ENCODE data around the gene HTR4. TPM values are rescaled to one million over a fixed set of nuclear protein-coding genes. Genes with fewer than 3 reads are reported as not detected.

HTR4 gene
- total RNA-seq, 5 donors from 2014 or later (not counting 1 experiment from before 2014, with no cell fraction given): not detected

- ChIA-PET CTCF (no interaction called here), POLR2A (interaction anchor here in 1 of 2 donors (0.7 kb wide), 1 partner anchor 38 kb away, joined by 3 read pairs; no protein-coding TSS in a partner anchor)
- H3K27ac ChIP-seq (ENCODE audit: low read length): no peak overlapping the region
- Mint-ChIP-seq H3K9me3 (peaks cover 4 to 7% (median 5%) of the 10 kb centered on the region in 3 donors), H3K36me3 (no peaks in the 10 kb centered on the region), H3K4me3 (no peak overlapping the region), H3K27me3 (peaks cover 6 to 29% of the 10 kb centered on the region in 2 donors), H3K4me1 (no peaks in the 10 kb centered on the region), H3K27ac (no peak overlapping the region)
- H3K4me1 ChIP-seq (ENCODE audit: control insufficient read depth in 1 of 2, extremely low read depth in 1 of 2, insufficient read depth in 2 of 2, low read length in 2 of 2): no peaks in the 10 kb centered on the region
- H3K4me3 ChIP-seq (ENCODE audit: control insufficient read depth in 1 of 2, extremely low read depth in 1 of 2, low read length in 1 of 2): no peak overlapping the region
- DNase-seq (no peak), ATAC-seq (replicated peaks in 1 of 4) (no peak)
- H3K27me3 ChIP-seq (replicated peaks in 1 of 2; ENCODE audit: control insufficient read depth in 2 of 2, extremely low read depth in 1 of 2, insufficient read depth in 2 of 2, low read length in 1 of 2): no peaks in the 10 kb centered on the region
- WGBS (ENCODE audit: insufficient coverage): 79% methylated on average over 3 of the region's 5 CpGs
- no peaks in the 10 kb centered on the region for H3K36me3 ChIP-seq (ENCODE audit: control insufficient read depth in 2 of 2, extremely low read depth in 1 of 2, insufficient read depth in 1 of 2, low read length in 1 of 2)
- H3K9me3 ChIP-seq: no peaks in the 10 kb centered on the region
These were observed 129.6 kb downstream of the HTR4 start for GRCh38 chr5:148524721-148525120.

GRCh38 chr5:148523139-148523538 lies 131.2 kb downstream of the HTR4 start:
- H3K4me3 ChIP-seq (ENCODE audit: control insufficient read depth in 1 of 2, extremely low read depth in 1 of 2, low read length in 1 of 2): no peak overlapping the region
- H3K9me3 ChIP-seq: no peaks in the 10 kb centered on the region
- no peaks in the 10 kb centered on the region for H3K9me3 Mint-ChIP-seq
- no peak overlapping the region for H3K27ac Mint-ChIP-seq
- H3K27me3 Mint-ChIP-seq: peaks cover 6 to 29% of the 10 kb centered on the region in 2 donors
- no peak overlapping the region for H3K27ac ChIP-seq (ENCODE audit: low read length)
- ATAC-seq (replicated peaks in 1 of 4) (no peak), DNase-seq (no peak)
- ChIA-PET CTCF (interaction anchor here in 1 of 2 donors (0.7 kb wide), 1 partner anchor 12 kb away, joined by 3 read pairs; no protein-coding TSS in a partner anchor), POLR2A (no interaction called here)
- H3K4me1 ChIP-seq (ENCODE audit: control insufficient read depth in 1 of 2, extremely low read depth in 1 of 2, insufficient read depth in 2 of 2, low read length in 2 of 2): no peaks in the 10 kb centered on the region
- no peaks in the 10 kb centered on the region for H3K36me3 ChIP-seq (ENCODE audit: control insufficient read depth in 2 of 2, extremely low read depth in 1 of 2, insufficient read depth in 1 of 2, low read length in 1 of 2)
- no peaks in the 10 kb centered on the region for H3K36me3 Mint-ChIP-seq
- H3K27me3 ChIP-seq (replicated peaks in 1 of 2; ENCODE audit: control insufficient read depth in 2 of 2, extremely low read depth in 1 of 2, insufficient read depth in 2 of 2, low read length in 1 of 2): no peaks in the 10 kb centered on the region
- 64% methylated on average over 3 of the region's 5 CpGs for WGBS (ENCODE audit: insufficient coverage)
- H3K4me1 Mint-ChIP-seq: no peaks in the 10 kb centered on the region
- H3K4me3 Mint-ChIP-seq: no peak overlapping the region

GRCh38 chr5:148515460-148515859 lies 138.9 kb downstream of the HTR4 start:
- Histone ChIP-seq H3K4me3 (ENCODE audit: control insufficient read depth in 1 of 2, extremely low read depth in 1 of 2, low read length in 1 of 2) (no peak overlapping the region), H3K27me3 (replicated peaks in 1 of 2; ENCODE audit: control insufficient read depth in 2 of 2, extremely low read depth in 1 of 2, insufficient read depth in 2 of 2, low read length in 1 of 2) (peaks cover 0 to 4% of the 10 kb centered on the region in 2 experiments), H3K27ac (ENCODE audit: low read length) (no peak overlapping the region), H3K36me3 (ENCODE audit: control insufficient read depth in 2 of 2, extremely low read depth in 1 of 2, insufficient read depth in 1 of 2, low read length in 1 of 2) (no peaks in the 10 kb centered on the region), H3K4me1 (ENCODE audit: control insufficient read depth in 1 of 2, extremely low read depth in 1 of 2, insufficient read depth in 2 of 2, low read length in 2 of 2) (no peaks in the 10 kb centered on the region), H3K9me3 (peaks cover 3% of the 10 kb centered on the region)
- CTCF ChIA-PET: no interaction called here
- ATAC-seq (replicated peaks in 1 of 4) (no peak), DNase-seq (no peak)
- no peak overlapping the region for H3K4me3 Mint-ChIP-seq
- no peaks in the 10 kb centered on the region for H3K4me1 Mint-ChIP-seq
- H3K27me3 Mint-ChIP-seq: peaks cover 1 to 4% of the 10 kb centered on the region in 2 donors
- no peaks in the 10 kb centered on the region for H3K36me3 Mint-ChIP-seq
- H3K27ac Mint-ChIP-seq: no peak overlapping the region
- peaks cover 0 to 8% (median 7%) of the 10 kb centered on the region in 3 donors for H3K9me3 Mint-ChIP-seq
- POLR2A ChIA-PET: no interaction called here
- no CpG with 5 or more reads among the region's 2 CpGs for WGBS (ENCODE audit: insufficient coverage)

- ChIA-PET POLR2A (no interaction called here), CTCF (interaction anchor here in 1 of 2 donors (0.6 kb wide), 1 partner anchor 219 kb away, joined by 3 read pairs; no protein-coding TSS in a partner anchor)
- Histone ChIP-seq H3K27ac (ENCODE audit: low read length) (no peak overlapping the region), H3K4me3 (ENCODE audit: control insufficient read depth in 1 of 2, extremely low read depth in 1 of 2, low read length in 1 of 2) (no peak overlapping the region), H3K27me3 (replicated peaks in 1 of 2; ENCODE audit: control insufficient read depth in 2 of 2, extremely low read depth in 1 of 2, insufficient read depth in 2 of 2, low read length in 1 of 2) (peaks cover 0 to 9% of the 10 kb centered on the region in 2 experiments), H3K9me3 (peaks cover 3% of the 10 kb centered on the region), H3K36me3 (ENCODE audit: control insufficient read depth in 2 of 2, extremely low read depth in 1 of 2, insufficient read depth in 1 of 2, low read length in 1 of 2) (no peaks in the 10 kb centered on the region), H3K4me1 (ENCODE audit: control insufficient read depth in 1 of 2, extremely low read depth in 1 of 2, insufficient read depth in 2 of 2, low read length in 2 of 2) (no peaks in the 10 kb centered on the region)
- DNase-seq: no peak
- H3K27me3 Mint-ChIP-seq: peaks cover 1 to 4% of the 10 kb centered on the region in 2 donors
- H3K36me3 Mint-ChIP-seq: no peaks in the 10 kb centered on the region
- no peak overlapping the region for H3K27ac Mint-ChIP-seq
- no peak overlapping the region for H3K4me3 Mint-ChIP-seq
- no peak for ATAC-seq (replicated peaks in 1 of 4)
- peaks cover 0 to 8% (median 7%) of the 10 kb centered on the region in 3 donors for H3K9me3 Mint-ChIP-seq
- no peaks in the 10 kb centered on the region for H3K4me1 Mint-ChIP-seq
These were observed 140.0 kb downstream of the HTR4 start for GRCh38 chr5:148514344-148514743.

GRCh38 chr5:148512498-148512897 lies 141.8 kb downstream of the HTR4 start:
- CTCF ChIA-PET: no interaction called here
- POLR2A ChIA-PET: no interaction called here
- no peak for DNase-seq
- Histone ChIP-seq H3K27me3 (replicated peaks in 1 of 2; ENCODE audit: control insufficient read depth in 2 of 2, extremely low read depth in 1 of 2, insufficient read depth in 2 of 2, low read length in 1 of 2) (peaks cover 0 to 9% of the 10 kb centered on the region in 2 experiments), H3K9me3 (peaks cover 3% of the 10 kb centered on the region), H3K4me3 (ENCODE audit: control insufficient read depth in 1 of 2, extremely low read depth in 1 of 2, low read length in 1 of 2) (no peak overlapping the region), H3K36me3 (ENCODE audit: control insufficient read depth in 2 of 2, extremely low read depth in 1 of 2, insufficient read depth in 1 of 2, low read length in 1 of 2) (no peaks in the 10 kb centered on the region), H3K4me1 (ENCODE audit: control insufficient read depth in 1 of 2, extremely low read depth in 1 of 2, insufficient read depth in 2 of 2, low read length in 2 of 2) (no peaks in the 10 kb centered on the region), H3K27ac (ENCODE audit: low read length) (no peak overlapping the region)
- Mint-ChIP-seq H3K27ac (no peak overlapping the region), H3K36me3 (no peaks in the 10 kb centered on the region), H3K4me1 (no peaks in the 10 kb centered on the region), H3K4me3 (no peak overlapping the region), H3K27me3 (peaks cover 0 to 4% of the 10 kb centered on the region in 2 donors), H3K9me3 (peaks cover 0 to 8% (median 7%) of the 10 kb centered on the region in 3 donors)
- WGBS (ENCODE audit: insufficient coverage): 68% methylated on average over 3 of the region's 9 CpGs
- no peak for ATAC-seq (replicated peaks in 1 of 4)

- no peak for DNase-seq
- peaks cover 0 to 8% (median 7%) of the 10 kb centered on the region in 3 donors for H3K9me3 Mint-ChIP-seq
- ChIA-PET CTCF (no interaction called here), POLR2A (no interaction called here)
- Histone ChIP-seq H3K27ac (ENCODE audit: low read length) (no peak overlapping the region), H3K4me3 (ENCODE audit: control insufficient read depth in 1 of 2, extremely low read depth in 1 of 2, low read length in 1 of 2) (no peak overlapping the region), H3K27me3 (replicated peaks in 1 of 2; ENCODE audit: control insufficient read depth in 2 of 2, extremely low read depth in 1 of 2, insufficient read depth in 2 of 2, low read length in 1 of 2) (peaks cover 0 to 9% of the 10 kb centered on the region in 2 experiments), H3K9me3 (peaks cover 3% of the 10 kb centered on the region), H3K4me1 (ENCODE audit: control insufficient read depth in 1 of 2, extremely low read depth in 1 of 2, insufficient read depth in 2 of 2, low read length in 2 of 2) (no peaks in the 10 kb centered on the region), H3K36me3 (ENCODE audit: control insufficient read depth in 2 of 2, extremely low read depth in 1 of 2, insufficient read depth in 1 of 2, low read length in 1 of 2) (no peaks in the 10 kb centered on the region)
- no peak overlapping the region for H3K4me3 Mint-ChIP-seq
- 0% methylated on average over 1 of the region's 1 CpG for WGBS (ENCODE audit: insufficient coverage)
- no peaks in the 10 kb centered on the region for H3K4me1 Mint-ChIP-seq
- H3K27me3 Mint-ChIP-seq: peaks cover 0 to under 1% of the 10 kb centered on the region in 2 donors
- H3K36me3 Mint-ChIP-seq: no peaks in the 10 kb centered on the region
- no peak overlapping the region for H3K27ac Mint-ChIP-seq
- no peak for ATAC-seq (replicated peaks in 1 of 4)
These were observed 142.4 kb downstream of the HTR4 start for GRCh38 chr5:148511810-148512347.

Data from T-cell (primary cell).